Measurements from ENCODE around the gene ZNF738.

ZNF738 gene

DNA sequence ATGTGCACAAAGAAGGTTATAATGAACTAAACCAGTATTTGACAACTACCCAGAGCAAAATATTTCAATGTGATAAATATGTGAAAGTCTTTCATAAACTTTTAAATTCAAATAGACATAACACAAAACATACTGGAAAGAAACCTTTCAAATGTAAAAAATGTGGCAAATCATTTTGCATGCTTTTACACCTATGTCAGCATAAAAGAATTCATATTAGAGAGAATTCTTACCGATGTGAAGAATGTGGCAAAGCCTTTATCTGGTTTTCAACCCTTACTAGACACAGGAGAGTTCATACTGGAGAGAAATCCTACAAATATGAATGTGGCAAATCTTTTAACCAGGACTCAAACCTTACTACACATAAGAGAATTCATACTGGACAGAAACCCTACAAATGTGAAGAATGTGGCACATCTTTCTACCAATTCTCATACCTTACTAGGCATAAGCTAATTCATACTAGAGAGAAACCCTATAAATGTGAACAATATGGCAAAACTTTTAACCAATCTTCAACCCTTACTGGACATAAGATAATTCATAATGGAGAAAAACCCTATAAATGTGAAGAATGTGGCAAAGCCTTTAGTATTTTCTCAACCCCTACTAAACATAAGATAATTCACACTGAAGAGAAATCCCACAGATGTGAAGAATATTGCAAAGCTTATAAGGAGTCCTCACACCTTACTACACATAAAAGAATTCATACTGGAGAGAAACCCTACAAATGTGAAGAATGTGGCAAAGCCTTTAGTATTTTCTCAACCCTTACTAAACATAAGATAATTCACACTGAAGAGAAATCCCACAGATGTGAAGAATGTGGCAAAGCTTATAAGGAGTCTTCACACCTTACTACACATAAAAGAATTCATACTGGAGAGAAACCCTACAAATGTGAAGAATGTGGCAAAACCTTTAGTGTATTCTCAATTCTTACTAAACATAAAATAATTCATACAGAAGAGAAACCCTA lies 64.5 kb downstream of the ZNF738 start:
- no peak for DNase-seq

All from NCI-H774 (cell line).